Activated naive CD8-positive, alpha-beta T cell (primary cell): Measurements from ENCODE around the gene MEGF11.

Experiments used
- H3K27ac Mint-ChIP-seq: one replicate; pipeline ENCODE4 v1.8.0; 2021; ENCODE audit warnings: mixed read lengths
- H3K27me3 Mint-ChIP-seq: one replicate; pipeline ENCODE4 v1.8.0; 2021; ENCODE audit warnings: mixed read lengths
- H3K36me3 Mint-ChIP-seq: one replicate; pipeline ENCODE4 v1.8.0; 2021; ENCODE audit warnings: mixed read lengths
- H3K4me1 Mint-ChIP-seq: one replicate; pipeline ENCODE4 v1.8.0; 2021; ENCODE audit warnings: low read depth, mixed read lengths
- H3K4me3 Mint-ChIP-seq: one replicate; pipeline ENCODE4 v1.8.0; 2021; ENCODE audit warnings: mild to moderate bottlenecking, mixed read lengths
- H3K9me3 Mint-ChIP-seq: one replicate; pipeline ENCODE4 v1.8.0; 2021; ENCODE audit warnings: low read depth, mixed read lengths

MEGF11 gene

DNA sequence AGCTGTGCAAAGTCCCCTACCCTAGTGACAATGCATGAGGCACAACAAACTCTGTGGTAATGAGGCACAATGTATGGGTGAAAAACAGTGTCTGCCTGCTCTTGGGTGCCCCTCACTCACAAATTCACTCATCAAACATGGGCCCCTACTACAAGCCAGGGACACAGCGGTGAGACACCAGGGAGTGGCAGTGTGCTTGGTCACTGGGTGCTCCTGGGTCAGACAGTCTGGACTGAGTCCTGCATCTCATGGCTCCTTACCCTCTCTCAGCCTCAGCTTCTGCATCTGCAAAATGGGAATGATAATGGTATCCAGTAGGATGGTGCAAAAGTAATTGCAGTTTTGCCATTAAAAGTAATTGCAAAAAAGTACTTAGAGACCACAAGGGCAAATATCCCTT, 184.7 kb downstream of the MEGF11 start:
- Mint-ChIP-seq H3K27ac (no peak overlapping the region), H3K9me3 (no peaks in the 10 kb centered on the region), H3K4me1 (no peaks in the 10 kb centered on the region), H3K36me3 (no peaks in the 10 kb centered on the region), H3K27me3 (no peaks in the 10 kb centered on the region), H3K4me3 (no peak overlapping the region)

DNA sequence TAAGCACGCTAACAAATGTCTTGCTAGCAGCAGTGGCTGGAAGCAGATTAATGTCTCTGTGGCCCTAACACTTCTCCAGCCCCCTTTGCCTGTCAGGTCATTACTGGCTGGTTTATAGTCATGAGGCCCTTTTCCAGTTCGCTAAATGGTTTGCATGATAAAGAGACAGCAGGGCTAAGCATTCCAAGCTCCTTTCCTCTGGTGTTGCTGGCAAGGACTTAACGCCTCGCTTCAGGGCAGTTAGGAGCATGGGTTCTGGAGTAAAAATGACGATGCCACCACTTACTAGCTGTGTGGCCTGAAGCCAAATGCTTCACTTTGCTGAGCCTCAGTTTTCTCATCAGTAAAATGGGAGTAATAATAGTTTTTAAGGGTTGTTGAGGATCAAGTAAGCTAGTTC, 185.9 kb downstream of the MEGF11 start:
- no peaks in the 10 kb centered on the region for H3K36me3 Mint-ChIP-seq
- H3K9me3 Mint-ChIP-seq: no peaks in the 10 kb centered on the region
- H3K27me3 Mint-ChIP-seq: no peaks in the 10 kb centered on the region
- H3K4me3 Mint-ChIP-seq: no peak overlapping the region
- H3K27ac Mint-ChIP-seq: no peak overlapping the region
- no peaks in the 10 kb centered on the region for H3K4me1 Mint-ChIP-seq

DNA sequence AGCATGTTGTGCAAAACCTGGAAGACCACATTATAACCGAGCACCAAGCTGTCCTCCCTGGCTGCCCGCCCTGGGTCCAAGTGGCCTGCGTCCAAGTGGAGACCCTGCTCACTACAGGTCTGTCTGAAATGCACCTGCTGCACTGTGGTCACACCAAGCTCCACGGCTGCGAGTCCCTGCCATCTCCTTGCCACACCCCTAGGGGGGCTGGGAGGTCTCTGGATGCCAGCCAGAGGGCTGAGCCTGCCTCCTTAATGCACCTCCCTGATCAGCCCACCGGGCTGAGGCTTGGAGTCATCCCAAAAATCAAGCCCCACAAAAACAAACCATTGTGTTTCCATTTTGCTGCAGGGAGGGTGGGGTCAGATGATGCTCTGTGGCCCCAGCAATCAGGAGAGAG, 187.1 kb downstream of the MEGF11 start:
- H3K4me3 Mint-ChIP-seq: no peak overlapping the region
- no peaks in the 10 kb centered on the region for H3K9me3 Mint-ChIP-seq
- no peaks in the 10 kb centered on the region for H3K36me3 Mint-ChIP-seq
- no peak overlapping the region for H3K27ac Mint-ChIP-seq
- no peaks in the 10 kb centered on the region for H3K4me1 Mint-ChIP-seq
- no peaks in the 10 kb centered on the region for H3K27me3 Mint-ChIP-seq

DNA sequence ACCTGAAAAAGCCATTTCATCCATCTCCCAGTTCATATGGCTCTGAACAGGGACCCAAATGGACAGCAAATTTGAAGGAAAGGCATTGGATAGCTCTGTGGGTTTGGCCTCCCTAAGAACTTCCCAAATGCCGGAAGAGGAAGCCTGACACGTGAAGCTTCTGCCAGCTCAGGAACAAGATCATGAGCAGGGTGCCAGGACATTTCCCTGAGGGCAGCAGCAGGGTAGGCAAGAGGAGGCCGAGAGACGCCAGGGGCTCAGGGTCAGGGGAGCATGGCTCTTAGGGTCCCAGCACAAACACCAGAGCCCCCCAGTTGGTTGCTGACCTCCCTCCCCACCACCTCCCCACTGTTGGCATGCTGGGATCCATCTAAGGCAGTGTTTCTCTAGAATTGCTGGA, 187.5 kb downstream of the MEGF11 start:
- no peaks in the 10 kb centered on the region for H3K36me3 Mint-ChIP-seq
- no peaks in the 10 kb centered on the region for H3K4me1 Mint-ChIP-seq
- H3K27me3 Mint-ChIP-seq: no peaks in the 10 kb centered on the region
- H3K4me3 Mint-ChIP-seq: no peak overlapping the region
- H3K27ac Mint-ChIP-seq: no peak overlapping the region
- no peaks in the 10 kb centered on the region for H3K9me3 Mint-ChIP-seq

DNA sequence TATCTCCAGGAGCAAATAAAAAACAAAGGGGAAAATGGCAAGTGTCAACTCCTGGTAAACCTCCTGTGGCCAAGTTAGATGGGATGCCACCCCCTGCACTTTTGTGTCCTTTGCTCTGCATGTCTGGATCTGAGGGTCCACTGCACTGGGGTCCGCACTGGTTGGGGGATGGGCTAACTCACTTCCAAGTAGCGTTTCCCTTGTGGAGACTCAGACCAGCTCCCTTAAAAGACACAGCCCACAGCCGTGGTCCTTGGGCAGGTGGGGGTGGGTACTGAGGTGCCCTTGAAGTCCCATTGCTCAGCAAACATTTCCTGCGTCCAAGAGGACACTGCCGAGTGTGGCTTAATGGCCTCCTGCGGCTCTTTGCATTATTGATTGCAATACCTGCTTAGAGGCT, 188.2 kb downstream of the MEGF11 start:
- H3K9me3 Mint-ChIP-seq: no peaks in the 10 kb centered on the region
- H3K4me1 Mint-ChIP-seq: no peaks in the 10 kb centered on the region
- H3K36me3 Mint-ChIP-seq: no peaks in the 10 kb centered on the region
- no peak overlapping the region for H3K4me3 Mint-ChIP-seq
- no peak overlapping the region for H3K27ac Mint-ChIP-seq
- peaks cover 1% of the 10 kb centered on the region for H3K27me3 Mint-ChIP-seq

DNA sequence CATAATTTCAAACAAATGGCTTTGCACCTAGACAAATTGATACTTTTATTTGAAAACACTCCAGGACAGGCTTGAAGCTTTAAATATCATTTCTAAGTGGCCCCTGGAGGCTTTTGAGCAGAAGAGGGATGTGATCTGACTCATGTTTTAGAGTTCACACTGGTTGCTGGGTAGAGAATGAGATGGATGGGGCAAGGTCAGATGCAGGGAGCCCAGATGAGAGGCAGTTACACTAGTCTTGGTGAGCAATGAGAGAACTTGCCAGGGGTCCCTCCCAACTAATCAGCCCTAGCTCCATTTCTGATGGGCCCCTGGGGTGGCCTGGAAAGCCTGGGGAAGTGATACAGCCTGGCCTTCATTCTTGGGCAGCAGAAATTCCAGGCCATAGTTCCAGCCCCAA, 190.4 kb downstream of the MEGF11 start:
- Mint-ChIP-seq H3K27ac (no peak overlapping the region), H3K9me3 (no peaks in the 10 kb centered on the region), H3K4me3 (no peak overlapping the region), H3K4me1 (no peaks in the 10 kb centered on the region), H3K27me3 (peaks cover 1% of the 10 kb centered on the region), H3K36me3 (no peaks in the 10 kb centered on the region)

DNA sequence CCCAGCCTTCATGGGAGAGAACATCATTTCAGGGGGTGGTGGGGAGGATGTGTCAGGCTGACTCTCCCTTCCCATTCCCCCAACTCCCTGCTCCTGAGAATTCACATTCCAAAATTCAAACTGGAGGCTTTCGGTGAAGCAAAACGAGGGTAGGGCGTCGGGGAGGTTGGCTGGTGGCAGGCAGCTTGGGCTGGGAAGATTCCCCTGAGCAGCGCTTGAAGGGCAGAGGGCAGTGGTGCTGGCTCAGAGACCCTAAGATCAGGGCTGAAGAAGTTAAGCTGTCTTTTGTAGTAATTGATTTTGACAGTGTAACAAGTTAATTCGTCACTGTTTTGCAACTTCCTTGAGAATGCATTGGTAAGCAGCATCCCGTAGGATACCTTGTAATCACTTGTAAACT, 196.5 kb downstream of the MEGF11 start:
- H3K27me3 Mint-ChIP-seq: peaks cover 1% of the 10 kb centered on the region
- no peak overlapping the region for H3K27ac Mint-ChIP-seq
- H3K36me3 Mint-ChIP-seq: no peaks in the 10 kb centered on the region
- H3K4me1 Mint-ChIP-seq: no peaks in the 10 kb centered on the region
- H3K4me3 Mint-ChIP-seq: no peak overlapping the region
- no peaks in the 10 kb centered on the region for H3K9me3 Mint-ChIP-seq

DNA sequence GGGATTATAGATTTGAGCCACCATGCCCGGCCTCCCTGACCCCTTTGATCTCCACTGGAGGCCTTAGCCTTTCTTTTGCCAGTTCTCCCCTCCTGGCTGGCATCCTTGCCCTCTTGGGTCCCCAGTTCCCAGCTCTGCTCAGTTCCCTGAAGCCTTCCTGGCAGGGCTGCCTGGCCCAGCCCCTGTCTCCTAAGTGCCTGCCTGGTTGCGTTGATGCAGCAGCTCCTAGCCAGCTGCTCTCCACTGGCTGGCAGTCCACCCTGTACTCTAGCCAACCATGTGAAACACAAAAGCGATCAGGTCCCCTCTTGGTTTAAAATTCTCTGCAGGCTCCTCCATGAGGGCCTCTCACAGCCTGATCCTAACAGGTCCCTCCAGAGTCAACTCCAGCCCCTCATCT, 199.6 kb downstream of the MEGF11 start:
- no peak overlapping the region for H3K4me3 Mint-ChIP-seq

DNA sequence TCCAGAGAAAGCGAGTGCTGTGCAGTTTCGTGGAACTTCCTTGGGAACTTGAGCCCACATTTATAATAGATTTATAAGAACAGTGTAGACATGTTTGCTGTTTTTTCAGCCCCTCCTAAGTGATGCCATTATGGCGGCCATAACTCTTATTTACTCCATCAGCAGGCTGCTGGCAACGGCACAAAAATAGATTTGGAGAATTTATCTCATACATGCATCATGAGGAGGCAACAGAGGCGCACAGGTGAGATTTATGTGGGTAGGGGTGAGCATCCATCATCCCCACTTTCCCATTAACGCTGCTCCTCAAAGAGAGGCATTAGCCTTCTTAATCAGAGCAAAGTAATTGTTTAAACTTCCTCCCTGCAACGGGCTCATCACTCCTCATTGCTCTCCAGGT, 201.7 kb downstream of the MEGF11 start:
- no peaks in the 10 kb centered on the region for H3K27me3 Mint-ChIP-seq
- H3K4me3 Mint-ChIP-seq: no peak overlapping the region
- H3K36me3 Mint-ChIP-seq: no peaks in the 10 kb centered on the region
- H3K27ac Mint-ChIP-seq: no peak overlapping the region
- H3K4me1 Mint-ChIP-seq: no peaks in the 10 kb centered on the region
- no peaks in the 10 kb centered on the region for H3K9me3 Mint-ChIP-seq

More for the DNA sequence above, 199.6 kb downstream of the MEGF11 start:
- no peak overlapping the region for H3K27ac Mint-ChIP-seq
- H3K9me3 Mint-ChIP-seq: no peaks in the 10 kb centered on the region
- H3K4me1 Mint-ChIP-seq: no peaks in the 10 kb centered on the region
- no peaks in the 10 kb centered on the region for H3K36me3 Mint-ChIP-seq
- no peaks in the 10 kb centered on the region for H3K27me3 Mint-ChIP-seq

DNA sequence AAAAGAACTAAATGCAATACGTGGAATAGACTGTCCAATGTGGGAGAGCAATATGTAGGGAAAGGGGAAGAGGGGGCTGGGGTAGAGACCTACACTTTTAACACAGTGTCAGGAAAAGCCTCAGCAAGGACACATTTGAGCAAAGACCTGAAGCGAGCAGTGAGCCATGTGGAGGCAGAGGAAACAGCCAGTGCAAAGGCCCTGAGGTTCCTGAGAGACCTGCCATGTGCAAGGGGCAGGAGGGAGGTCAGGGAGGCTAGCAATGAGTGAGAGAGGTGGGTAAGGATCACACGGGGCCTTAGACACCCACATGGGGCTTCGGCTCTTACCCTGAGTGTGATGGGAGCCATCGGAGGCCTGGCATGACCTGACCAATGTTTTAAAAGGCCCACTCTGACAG, 203.3 kb downstream of the MEGF11 start:
- Mint-ChIP-seq H3K27ac (no peak overlapping the region), H3K9me3 (no peaks in the 10 kb centered on the region), H3K4me3 (no peak overlapping the region), H3K4me1 (no peaks in the 10 kb centered on the region), H3K27me3 (no peaks in the 10 kb centered on the region), H3K36me3 (no peaks in the 10 kb centered on the region)

DNA sequence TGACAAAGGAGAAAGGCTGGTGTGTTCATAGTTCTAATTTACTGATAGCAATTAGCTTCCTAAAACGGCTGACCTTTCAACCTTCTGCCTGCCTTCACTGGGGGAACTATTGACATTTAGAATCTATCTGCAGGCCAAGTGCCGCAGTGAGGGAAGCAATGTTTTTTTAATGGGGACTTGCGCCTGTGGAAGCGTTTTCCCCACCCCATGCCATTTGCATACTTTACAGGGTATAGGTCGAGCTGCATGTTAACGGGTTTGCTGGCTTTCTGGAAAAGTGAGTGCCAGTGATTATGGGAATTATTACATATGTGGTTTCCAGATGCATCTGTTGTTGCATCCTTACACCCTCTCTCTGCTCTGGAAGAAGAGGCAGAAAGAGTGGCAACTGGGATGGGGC, 204.2 kb downstream of the MEGF11 start:
- no peak overlapping the region for H3K27ac Mint-ChIP-seq
- no peak overlapping the region for H3K4me3 Mint-ChIP-seq
- H3K27me3 Mint-ChIP-seq: no peaks in the 10 kb centered on the region
- H3K9me3 Mint-ChIP-seq: no peaks in the 10 kb centered on the region
- no peaks in the 10 kb centered on the region for H3K4me1 Mint-ChIP-seq
- no peaks in the 10 kb centered on the region for H3K36me3 Mint-ChIP-seq

DNA sequence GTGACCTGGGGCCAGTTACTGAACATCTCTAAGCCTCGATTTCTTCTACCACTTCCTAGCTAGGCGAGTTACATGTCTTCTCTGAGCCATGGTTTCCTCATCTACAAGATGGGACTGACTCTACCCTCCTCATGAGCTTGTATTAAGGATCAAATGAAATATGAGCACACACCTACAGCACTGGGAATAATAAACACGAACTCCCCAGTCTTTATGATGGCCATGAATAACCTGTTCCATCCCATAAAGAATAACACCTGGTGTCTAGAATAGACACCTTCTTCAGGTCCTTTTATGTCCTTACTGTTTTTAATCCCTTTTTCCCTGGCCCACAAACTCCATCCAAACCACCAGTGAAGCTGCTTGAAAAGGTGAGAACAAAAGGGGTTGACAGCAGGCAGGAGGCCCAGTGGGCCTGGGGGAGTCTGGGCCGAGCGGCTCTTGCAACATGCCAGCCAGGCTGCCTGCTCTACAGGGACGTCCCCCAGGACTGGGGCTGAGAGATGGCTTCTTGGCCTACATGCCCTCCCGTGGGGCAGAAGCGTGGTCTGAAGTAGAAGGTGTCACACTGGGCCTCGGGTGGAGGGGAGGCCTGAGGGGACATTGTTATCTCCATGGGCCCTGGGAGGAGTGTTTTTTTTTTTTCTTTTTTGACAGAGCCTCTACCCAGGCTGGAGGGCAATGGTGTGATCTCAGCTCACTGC, 206.1 kb downstream of the MEGF11 start:
- no peaks in the 10 kb centered on the region for H3K27me3 Mint-ChIP-seq
- no peak overlapping the region for H3K27ac Mint-ChIP-seq
- H3K4me1 Mint-ChIP-seq: no peaks in the 10 kb centered on the region
- H3K9me3 Mint-ChIP-seq: no peaks in the 10 kb centered on the region
- no peak overlapping the region for H3K4me3 Mint-ChIP-seq
- H3K36me3 Mint-ChIP-seq: no peaks in the 10 kb centered on the region

DNA sequence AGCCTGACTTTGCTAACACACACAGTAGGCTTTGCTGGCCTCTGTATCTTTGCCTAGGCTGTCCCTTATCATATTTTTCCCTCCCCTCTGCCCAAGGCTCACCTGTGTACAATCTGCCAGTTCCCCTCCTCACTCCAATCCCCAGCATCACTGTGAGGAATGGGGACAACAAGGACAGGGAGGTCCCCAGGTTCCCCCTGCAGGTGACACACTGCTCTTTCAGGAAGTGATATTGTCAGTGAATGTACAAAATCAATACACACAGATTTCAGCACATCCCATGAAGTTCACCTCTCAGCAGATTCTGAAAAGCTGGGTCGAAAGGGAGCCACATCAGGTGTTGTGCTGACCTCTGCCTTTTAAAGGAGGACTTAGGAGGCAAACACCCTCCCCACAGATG, 206.8 kb downstream of the MEGF11 start:
- Mint-ChIP-seq H3K9me3 (no peaks in the 10 kb centered on the region), H3K4me3 (no peak overlapping the region), H3K36me3 (no peaks in the 10 kb centered on the region), H3K4me1 (no peaks in the 10 kb centered on the region), H3K27ac (no peak overlapping the region), H3K27me3 (no peaks in the 10 kb centered on the region)

DNA sequence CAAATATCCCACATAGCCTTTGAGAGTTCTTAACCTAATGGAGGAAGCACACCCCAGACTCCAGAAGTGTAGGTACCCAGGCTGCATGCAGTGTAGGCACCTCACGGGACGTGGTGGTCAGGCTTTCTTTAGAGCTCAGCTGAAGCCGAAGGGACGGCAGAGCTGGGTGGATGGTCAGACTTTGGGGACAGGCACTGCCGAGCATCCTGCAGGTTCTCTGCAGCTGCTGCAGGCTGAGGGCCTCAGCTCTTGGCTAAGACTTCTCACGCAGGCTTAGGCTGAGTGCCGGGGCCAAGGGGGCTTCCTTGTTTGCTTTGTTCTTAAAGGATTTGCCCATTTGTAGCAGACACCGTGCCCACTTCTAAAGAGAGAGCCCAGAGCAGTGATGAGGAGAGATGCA, 207.2 kb downstream of the MEGF11 start:
- Mint-ChIP-seq H3K27ac (no peak overlapping the region), H3K4me3 (no peak overlapping the region), H3K4me1 (no peaks in the 10 kb centered on the region), H3K9me3 (no peaks in the 10 kb centered on the region), H3K36me3 (no peaks in the 10 kb centered on the region), H3K27me3 (no peaks in the 10 kb centered on the region)

DNA sequence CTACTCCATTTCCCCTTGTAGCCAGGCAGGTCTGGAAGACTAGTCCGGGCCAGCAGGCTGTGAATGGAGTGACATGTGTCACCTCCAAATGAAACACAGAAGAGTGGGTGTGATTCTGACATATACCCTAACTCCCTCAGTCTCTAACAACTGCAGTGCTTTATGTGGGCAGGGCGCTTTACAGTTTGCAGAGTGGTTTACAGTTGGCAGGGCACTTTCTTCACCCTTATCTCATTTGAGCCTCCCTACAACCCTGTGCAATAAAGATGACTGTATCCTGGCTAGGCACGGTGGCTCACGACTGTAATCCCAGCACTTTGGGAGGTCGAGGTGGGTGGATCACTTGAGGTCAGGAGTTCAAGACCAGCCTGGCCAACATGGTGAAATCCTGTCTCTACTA, 208.0 kb downstream of the MEGF11 start:
- Mint-ChIP-seq H3K27ac (no peak overlapping the region), H3K36me3 (no peaks in the 10 kb centered on the region), H3K27me3 (no peaks in the 10 kb centered on the region), H3K4me1 (no peaks in the 10 kb centered on the region), H3K4me3 (no peak overlapping the region), H3K9me3 (no peaks in the 10 kb centered on the region)

DNA sequence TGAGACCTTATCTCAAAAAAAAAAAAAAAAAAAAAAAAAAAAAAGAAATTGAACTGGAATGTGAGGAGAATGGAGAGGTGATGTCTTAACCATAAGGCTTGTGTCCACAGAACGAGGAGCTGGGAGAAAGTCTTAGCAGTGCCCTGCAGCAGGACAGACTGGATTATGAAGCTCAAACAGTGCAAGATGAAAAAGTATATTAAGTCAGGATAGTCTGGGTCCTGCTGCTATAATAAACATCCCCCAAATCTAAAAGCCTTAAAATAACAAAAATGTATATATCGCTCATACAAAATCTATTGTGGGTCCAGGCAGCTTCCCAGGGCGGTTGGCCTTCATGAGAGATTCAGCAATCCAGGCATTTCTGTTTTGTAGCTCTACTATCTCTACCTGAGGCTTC, 208.7 kb downstream of the MEGF11 start:
- H3K27me3 Mint-ChIP-seq: peaks cover 5% of the 10 kb centered on the region
- no peaks in the 10 kb centered on the region for H3K4me1 Mint-ChIP-seq
- no peak overlapping the region for H3K27ac Mint-ChIP-seq
- no peaks in the 10 kb centered on the region for H3K9me3 Mint-ChIP-seq
- no peak overlapping the region for H3K4me3 Mint-ChIP-seq
- H3K36me3 Mint-ChIP-seq: no peaks in the 10 kb centered on the region
